ENCODE data around the gene CDSN.

- TF ChIP-seq CTCF (conservative IDR thresholded peaks at IDR 0.05 in 1 of 2, IDR thresholded peaks at IDR 0.05 in 1 of 2; ENCODE audit: low read depth in 1 of 2, low read length in 2 of 2): no peak
- TF ChIP-seq EZH2 (IDR thresholded peaks at IDR 0.05; ENCODE audit: low read length, missing control alignments): no peak
These were observed 22.9 kb upstream of the CDSN start for GRCh38 chr6:31143148-31143547.
